NCI-H526 (cell line): ENCODE data around the gene DOCK10.
"Not testable (repeated sequence)": the region's sequence is repeated elsewhere in the genome, so short reads cannot be mapped to it uniquely, and the experiment has no call there.

Experiments
- DNase-seq, 2 experiments: peaks; one replicate each; lab custom pipeline; 2025; lab: John Stamatoyannopoulos, UW

DOCK10 gene

DNA sequence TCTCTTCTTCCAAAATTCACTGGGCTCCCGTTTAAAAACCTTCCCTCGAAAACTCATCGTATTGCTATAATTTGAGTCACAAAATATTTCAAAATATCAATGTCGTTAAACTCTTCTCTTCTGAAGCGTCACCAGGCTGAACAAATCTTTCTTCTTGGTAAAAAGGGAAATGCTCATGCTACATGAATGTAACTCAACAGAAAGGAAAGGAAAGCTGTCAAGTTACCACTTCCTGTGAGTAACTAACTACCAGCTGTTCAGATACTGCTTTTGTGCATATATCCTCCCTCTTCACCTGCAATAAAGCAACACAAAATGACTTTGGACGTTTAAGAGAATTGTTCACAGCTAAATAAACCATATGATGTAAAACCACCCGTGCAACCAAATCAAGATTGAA, 95.4 kb downstream of the DOCK10 start:
- no peak for DNase-seq

DNA sequence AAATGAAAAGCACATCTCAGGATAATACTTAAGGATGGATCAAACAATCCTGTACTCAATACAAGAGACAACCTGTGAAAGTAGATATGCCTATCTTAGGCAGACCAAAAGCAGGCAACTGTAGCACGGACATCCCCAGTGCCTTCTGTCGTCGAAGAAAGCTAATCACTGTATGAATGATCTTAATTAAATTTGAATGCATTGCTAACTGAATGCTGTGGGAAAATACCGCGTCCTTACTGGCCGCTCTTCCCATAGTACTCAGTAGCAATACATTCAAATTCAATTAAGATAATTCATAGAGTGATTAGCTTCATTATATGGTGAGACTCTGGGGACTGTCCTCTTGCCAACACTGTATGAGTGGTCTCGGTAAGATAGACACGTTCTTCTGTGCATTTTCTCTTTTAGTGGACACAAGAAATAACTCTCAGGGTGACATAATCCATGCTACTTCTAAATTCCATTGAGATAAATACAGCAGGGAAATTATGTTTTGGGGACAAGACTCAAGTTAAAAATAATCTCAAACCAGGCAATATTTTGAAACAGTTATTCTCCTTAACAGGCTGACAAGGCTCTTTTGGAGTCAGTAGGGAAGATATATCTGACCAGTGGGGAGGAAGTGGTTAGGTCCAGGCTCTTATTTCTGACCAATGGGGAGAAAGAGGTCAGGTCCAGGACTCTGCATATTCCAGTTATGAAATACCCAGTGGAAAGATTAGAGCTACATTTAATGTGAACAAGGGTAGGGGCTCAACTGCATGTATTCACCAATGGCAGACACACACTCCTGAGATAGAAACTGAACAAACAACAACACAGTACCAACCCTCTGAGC, 97.3 kb downstream of the DOCK10 start:
- no peak for DNase-seq

DNA sequence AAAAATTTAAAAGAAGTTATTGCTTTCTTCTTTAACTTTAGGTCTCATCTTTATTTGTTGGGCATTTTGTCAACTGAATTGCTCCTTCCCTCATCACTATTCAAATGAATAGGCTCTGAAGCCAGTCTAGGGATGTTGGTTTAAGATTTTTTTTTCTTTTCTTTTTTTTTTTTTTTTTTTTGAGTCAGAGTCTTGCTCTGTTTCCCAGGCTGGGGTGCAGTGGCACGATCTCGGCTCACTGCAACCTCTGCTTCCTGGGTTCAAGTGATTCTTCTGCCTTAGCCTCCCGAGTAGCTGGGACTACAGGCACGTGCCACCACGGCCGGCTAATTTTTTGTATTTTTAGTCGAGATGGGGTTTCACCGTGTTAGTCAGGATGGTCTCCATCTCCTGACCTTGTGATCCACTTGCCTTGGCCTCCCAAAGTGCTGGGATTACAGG, 98.6 kb downstream of the DOCK10 start:
- not testable (repeated sequence) for DNase-seq

DNA sequence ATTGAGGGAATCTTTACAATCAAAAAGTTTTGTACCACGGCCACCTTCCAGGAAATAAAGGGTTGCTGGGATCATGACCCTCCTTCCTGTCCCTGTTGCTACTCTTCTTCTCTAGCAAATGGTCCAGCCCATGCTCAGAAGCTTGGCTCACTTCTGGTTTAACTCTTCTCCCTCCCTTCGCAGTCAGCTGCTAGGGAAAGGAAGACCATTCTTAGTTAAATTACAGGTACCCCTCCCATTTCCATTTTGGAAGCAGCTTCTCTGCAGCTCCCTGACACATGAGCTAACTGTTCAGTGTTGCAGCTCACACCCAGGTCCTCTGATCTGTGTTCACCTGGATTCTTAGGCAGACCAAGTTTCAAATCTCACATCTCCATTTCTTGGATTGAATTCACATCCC, 100.3 kb downstream of the DOCK10 start:
- no peak for DNase-seq

DNA sequence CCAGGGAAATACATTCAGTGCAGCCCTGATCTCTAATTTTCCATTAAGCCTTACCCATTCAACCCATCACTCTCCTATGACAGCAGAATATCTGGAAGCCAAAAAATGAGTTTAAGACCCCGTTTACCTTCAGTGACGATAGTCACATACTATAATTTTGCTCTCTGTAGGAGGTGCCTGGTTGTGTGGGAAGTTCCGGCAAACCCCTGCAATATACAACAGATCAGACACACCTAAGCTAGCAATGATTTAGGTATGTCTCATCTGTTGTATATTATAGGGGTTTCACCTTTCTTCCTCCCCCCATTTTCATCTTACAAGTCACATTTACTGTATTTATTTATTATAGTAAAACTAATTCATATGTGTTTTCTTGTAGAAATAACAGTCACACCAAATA, 101.7 kb downstream of the DOCK10 start:
- no peak for DNase-seq

DNA sequence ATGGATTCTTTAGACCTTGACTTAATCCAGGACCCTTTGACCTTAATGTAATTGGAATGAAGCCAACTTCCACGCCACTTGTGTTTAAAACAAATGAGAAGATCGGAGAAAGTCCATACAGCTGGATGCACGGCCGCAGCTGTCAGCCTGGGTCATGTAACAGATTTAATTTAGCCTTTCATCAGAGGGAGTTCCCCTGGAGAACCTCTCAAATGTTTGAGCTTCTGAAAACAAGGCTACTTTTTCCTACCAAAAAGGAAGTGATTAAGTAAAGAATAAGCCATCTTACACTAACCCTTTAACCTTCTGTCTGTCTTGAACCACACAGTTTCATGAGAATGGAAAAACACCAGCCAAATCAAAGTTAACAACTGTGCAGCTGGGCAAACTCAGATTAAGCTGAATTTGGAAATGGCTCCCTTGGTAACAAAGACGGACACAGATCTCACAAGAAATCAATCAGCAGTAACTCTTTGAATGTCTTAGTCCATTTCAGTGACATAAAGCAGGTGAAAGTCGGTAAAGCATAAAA, 103.6 kb downstream of the DOCK10 start:
- no peak for DNase-seq

DNA sequence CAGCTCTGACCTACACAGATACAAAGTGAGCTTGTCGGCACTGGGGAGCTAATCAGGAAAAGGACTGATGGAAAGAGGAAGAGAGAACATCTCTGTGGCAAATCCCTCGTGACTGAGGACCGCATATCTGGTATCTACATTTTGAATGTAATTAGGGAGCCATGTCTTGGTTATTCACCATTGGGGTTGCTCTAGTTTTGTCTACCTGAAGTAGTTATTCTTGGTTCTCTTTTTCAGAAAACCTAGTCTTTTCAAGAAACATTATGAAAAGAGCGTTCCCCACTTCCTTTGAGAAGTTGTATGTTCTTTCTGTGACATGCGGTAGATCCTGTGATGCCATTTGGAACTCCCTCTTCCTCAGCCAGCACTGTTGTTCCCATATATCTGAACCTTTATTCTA, 104.4 kb downstream of the DOCK10 start:
- no peak for DNase-seq

DNA sequence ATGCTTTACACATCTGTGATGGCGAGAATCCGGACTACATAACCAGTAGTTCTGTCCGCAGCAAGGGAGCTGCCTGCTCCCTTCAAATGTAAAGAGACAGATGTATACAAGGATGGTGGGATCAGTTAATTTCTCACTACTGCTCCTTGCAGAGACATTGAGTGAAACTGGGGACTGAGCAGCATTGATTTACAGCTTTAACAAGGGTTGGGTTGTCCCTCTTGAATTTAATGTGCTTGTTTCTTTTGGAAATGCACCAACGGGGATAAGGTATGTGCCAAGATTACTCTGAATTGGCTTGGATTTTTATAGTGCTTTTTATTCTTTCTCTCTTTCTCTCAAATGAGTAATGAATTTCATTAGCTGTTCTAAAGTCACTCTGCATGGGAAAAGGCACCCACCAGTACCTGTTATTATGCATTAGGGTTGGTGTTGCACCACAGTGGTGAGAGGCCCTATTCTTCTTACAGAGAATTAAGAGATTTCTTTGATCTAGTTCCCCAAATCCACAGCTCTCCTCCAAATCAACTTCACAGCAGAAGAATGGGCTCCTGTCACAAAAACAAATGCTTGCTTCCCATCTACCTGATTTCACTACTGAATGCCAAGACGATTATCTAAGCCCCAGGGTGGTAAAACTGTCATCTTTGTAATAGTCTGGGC, 107.6 kb downstream of the DOCK10 start:
- no peak for DNase-seq

DNA sequence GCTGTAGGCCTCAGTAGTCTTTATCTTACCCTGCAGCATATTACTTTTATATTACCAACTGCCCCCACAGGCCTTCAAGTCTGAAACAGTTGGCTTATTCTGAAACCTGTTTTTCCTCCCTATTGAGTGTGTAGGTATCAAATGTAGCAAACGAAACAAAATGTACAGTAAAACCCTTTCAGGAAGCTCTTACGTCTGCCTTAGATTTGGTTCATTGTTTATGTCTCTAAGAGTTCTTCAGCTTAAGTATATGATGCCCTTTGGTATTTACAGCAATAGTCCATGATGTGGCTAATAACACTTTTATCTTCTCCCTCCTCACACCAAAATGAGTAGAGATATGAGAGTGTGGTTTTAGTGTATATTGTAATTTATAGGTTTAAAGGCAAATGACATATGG, 108.8 kb downstream of the DOCK10 start:
- DNase-seq, result no peak

DNA sequence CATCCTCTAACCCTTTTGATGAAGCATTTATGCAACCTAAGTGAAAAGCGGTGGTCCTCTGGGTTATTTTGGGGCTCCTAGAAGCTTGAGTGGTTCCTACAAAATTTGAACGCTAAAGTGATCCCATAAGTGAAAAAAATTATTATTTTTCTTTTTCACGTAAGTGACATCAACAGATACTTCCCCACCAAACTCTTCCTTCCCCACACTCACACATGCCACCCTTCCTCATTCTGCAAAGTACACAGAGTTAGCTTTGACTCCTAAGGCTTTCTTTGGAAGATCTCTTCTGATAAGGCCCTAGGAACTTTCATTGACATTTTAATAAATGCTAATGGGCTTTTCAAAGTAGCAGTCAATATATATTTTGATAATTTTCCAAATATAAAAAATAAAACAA, 109.7 kb downstream of the DOCK10 start:
- DNase-seq, result no peak

DNA sequence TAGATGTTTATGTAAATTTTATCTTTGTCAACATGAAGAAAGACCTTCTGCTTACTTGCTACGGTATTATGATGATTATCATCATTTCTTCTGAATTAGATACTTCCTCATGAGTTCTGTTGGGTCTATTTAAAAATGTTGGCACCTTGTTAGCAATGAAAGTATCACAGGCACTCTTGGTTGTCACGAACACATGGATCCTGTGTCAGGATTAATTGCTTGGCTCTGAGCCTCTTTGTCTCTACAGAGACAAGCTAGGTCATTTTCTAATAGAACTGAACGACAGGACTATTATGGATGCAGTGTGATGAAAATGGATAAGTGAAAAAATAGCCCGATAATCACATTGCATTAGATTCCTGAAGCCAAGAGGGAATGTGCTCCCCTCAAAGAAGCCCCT, 110.3 kb downstream of the DOCK10 start:
- DNase-seq, result no peak

DNA sequence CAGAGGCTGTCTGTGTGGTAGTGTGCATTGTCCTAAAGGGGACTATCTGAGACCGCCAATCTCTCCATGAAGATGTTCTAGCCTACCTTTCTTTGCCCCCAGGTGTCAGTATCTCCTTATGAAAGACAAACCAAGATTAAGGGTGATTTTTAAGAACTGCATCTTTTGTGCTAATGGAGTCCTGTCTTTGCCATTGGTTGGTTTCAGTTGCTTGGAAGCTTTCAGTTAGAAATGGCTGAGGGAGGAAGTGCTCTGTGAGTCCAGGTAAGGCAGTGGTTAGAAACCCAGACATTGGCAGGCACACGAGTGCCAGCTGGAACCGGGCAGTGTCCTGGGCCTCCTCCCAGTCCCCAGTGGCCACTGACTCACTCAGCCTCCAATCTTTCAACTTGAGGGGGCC, 111.3 kb downstream of the DOCK10 start:
- DNase-seq, result no peak

DNA sequence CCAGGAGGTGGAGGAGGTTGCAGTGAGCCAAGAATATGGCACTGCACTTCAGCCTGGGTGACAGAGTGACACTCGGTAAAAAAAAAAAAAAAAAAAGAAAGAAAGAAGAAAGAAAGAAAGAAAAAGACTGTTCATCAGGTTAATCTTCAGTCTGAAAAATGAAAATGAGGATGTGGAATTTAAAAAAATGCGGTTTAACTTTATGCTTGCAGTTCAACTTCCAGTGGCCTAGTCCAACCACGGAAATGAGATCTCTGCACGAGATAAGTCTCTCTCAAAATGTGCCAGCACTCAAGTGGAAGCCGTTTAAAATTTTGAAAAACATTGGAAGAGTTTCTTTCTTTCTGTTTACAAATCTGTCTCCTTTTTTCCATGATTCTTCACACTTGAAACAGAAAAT, 112.1 kb downstream of the DOCK10 start:
- DNase-seq, result no peak

DNA sequence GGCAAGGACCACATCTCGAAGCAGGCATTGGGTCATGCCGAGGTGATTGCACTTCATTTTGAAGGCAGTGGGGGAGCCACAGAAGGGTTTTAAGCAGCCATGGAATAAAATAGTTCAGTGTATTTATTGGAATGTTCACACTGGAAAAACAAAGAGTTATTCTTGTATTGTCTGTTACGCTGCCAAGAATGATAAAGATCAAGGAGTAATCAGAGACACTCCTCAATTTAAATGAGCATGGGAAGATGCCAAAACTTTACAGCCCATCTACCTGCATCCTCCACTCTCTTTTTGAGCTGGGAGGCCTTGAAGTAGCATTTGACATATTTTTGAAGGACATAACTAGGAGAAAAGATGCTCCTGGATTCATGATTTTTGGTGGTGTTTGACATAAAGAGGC, 112.8 kb downstream of the DOCK10 start:
- DNase-seq, result no peak

DNA sequence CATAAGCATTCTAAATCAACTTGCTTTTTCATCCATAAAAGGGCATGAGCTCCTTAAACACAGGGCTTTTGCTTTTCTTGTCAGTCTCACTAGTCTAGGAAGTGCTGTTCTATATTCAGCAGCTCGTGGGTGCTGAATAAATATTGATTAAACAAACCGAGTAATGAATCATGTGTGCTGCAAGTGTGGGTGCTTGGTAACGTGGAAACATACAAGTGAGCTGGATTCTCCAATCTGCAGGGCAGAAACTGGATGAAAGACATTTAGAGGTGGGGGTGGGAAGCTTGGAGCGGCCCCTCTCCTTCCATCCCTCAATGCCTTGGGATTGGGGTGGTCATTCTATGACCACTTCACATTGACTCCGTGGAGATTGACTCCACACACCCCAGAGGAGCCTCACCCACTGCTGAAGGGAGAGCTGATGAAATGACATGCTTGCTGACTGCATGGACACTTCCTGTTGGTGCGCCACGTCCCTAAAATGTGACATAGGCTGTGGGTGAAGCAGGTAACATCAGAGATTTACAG, 114.6 kb downstream of the DOCK10 start:
- DNase-seq, result no peak

DNA sequence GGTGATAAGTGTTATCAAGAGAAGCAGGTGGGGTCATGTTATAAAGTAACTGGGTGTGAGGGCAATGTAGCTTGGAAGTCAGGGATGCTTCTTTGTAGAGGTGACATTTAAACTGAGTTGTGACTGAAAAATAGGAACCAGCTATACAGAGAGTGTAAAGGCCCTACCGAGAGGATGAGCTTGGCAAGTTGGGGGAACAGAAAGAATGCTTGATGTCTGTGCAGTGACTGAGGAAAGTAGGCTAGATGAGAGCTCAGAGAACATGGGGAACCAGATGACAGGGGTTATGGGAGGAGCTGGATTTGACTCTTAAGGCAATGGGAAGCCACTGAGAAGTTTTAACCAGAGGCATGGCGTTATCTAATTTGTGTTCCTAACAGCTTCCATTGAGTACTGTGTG, 115.3 kb downstream of the DOCK10 start:
- no peak for DNase-seq

DNA sequence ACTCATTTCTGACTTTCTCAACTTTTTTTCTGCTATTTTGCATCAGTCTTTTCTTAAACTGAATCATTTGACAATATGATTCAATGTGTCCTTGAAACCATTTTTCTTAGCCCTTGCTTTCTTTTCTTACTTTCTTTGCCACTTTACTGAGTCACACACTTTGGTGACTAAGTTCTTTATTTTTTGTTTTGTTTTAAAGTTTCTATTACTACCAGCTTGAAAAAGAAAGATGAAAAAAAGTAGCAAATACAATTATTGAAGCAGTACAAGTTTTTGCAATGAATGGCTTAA, 116.5 kb downstream of the DOCK10 start:
- DNase-seq, result no peak

DNA sequence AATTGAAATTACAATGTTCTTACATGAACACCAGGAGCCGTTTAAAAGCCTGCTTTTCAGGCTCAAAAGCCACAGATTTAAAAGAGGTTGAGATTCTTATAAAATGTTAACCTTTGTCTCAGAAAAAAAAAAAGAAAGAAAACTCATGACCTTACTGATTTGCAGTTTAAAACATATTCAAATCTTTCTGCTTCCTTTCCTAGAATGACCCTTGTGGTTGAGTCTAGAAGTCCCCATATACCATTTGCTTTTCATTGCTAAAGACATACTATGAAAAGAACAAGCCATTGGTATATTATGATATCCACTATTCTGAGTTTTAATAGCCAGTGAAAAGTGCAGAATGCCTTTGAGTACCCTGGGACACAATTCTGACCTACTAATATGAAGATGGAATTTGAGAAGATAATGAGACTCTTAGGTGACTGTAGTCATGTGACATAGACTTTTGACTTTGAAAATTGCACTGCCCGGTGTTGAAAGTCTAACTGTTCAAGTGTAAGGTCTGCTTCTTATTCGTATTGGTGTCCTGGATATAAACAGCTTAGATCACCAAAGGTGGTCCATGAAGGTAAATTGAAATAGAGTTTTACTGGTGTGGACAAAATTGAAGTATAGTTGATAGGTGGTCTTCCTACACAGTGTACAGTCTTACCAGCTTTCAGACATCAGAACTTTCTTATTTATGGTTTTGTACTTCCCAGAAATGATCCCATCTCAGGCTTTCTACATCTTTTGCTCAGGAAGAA, 117.0 kb downstream of the DOCK10 start:
- DNase-seq, result no peak

DNA sequence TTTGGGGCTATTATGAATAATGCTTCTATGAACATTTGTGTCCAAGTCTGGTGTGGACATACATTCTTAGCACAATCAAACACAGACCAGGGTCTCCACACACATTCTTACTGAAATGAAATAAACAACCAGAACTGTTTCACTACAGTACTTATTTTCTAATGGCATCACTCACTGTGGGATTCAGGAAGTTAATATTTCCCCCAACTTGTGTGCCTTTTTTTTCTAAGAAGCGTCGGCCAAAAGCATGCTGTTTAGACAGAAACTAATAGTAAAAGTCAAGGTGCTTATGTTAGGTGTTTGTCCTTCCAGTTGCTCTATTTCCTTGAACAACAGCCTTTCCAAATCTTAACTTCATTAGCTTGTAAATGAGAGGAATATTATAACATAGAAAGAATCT, 117.6 kb downstream of the DOCK10 start:
- no peak for DNase-seq

DNA sequence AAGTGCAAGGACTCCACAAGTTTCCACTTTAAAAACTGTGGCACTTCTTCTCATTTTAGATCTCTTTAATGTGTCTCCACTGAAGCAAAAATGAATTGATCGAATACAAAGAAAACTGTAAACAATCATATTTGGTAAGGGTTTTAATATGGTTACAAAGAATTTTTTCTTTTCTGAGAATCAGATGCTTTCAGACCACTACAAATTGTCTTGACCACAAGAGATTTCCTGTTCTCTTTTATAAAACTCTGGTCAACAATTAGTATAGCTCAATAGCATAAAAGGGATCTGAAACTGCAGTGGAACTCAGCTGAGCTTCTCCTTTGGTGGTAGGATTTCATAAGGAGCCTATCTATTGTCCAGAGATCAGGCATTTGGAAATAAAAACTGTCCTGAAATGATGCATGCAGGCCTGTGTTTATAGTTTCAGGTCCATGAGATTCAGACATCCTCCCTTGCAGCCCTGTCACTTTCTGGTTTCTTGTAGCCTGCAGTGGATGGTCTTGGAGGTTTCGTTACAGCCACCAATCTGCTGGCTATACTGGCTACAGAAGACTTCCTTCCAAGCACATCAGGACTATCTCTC, 120.0 kb downstream of the DOCK10 start:
- DNase-seq, result no peak

DNA sequence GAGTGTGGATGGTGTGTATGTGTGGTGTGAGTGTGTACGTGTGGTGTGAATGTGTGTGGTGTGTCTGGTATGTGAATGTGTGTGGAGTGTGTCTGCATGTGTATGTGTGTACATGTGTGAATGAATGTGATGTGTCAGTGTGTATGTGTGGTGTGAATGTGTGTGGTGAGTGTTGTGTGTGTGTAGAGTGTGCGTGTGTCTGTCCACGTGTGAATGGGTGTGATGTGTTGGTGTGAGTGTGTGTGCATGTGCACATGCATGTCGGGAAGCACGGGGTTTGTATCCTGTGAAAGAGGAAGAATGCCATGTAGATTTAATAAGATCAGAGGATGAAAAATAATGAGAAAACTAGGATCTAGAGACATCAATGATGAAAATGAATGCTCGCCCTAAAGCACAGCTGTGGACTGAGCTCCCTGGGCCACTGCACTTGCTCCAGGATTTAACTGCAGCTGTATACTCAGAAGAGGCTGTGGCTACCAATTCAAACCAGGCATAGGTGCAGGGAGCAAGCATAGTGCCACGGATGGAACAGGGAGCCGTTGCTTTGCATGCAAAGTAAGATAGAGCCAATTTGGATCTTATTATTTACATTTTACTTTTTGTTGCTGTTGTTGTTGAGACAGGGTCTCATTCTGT, 122.7 kb downstream of the DOCK10 start:
- DNase-seq, result no peak
